H1 (cell line): ENCODE data around the gene PCDHB12. TPM values are rescaled to one million over a fixed set of nuclear protein-coding genes. Genes with fewer than 3 reads are reported as not detected.

Experiments used
- CTCF ChIA-PET: fragments of 300-600 bp; sonication (Branson Sonifier 250); formaldehyde crosslinking; loops from one replicate; lab custom pipeline; 2021; ENCODE audit not compliant: partially characterized antibody; lab: Charles Lee
- POLR2A ChIA-PET: fragments of 300-600 bp; sonication (Branson Sonifier 250); formaldehyde crosslinking; loops from one replicate; lab custom pipeline; 2021; ENCODE audit warnings: inconsistent platforms; ENCODE audit not compliant: partially characterized antibody; lab: Charles Lee
- DNase-seq, 2 experiments: peaks; one replicate each; pipeline versions ENCODE4 v3.0.0 to v3.0.0-alpha.2; 2010 to 2022; ENCODE audit warnings: low spot score in 2 of 2, low read depth in 1 of 2, mixed read lengths in 1 of 2
- FAIRE-seq: peaks from 2 replicates; lab custom pipeline; 2011; peaks lifted over from hg19 to GRCh38; lab: Jason Lieb, UNC
- H2AFZ ChIP-seq: 2 replicates; pipeline ENCODE4 v1.8.1; 2012; ENCODE audit warnings: low read length, inconsistent platforms
- H2AK5ac ChIP-seq: 2 replicates; pipeline ENCODE4 v1.6.1; 2013; ENCODE audit warnings: low read depth, low read length
- H2BK120ac ChIP-seq: replicated peaks from 2 replicates; pipeline ENCODE3; 2013; ENCODE audit warnings: low read depth, low read length, inconsistent platforms
- H2BK12ac ChIP-seq: 2 replicates; pipeline ENCODE4 v1.6.1; 2013; ENCODE audit warnings: low read depth, low read length
- H2BK15ac ChIP-seq: 2 replicates; pipeline ENCODE4 v1.6.1; 2013; ENCODE audit warnings: low read length
- H2BK20ac ChIP-seq: 2 replicates; pipeline ENCODE4 v1.6.1; 2013; ENCODE audit warnings: low read length
- H2BK5ac ChIP-seq: 2 replicates; pipeline ENCODE4 v1.6.1; 2013; ENCODE audit warnings: low read depth, low read length
- H3K14ac ChIP-seq: 2 replicates; pipeline ENCODE4 v1.6.1; 2013; ENCODE audit warnings: inconsistent platforms; ENCODE audit not compliant: insufficient read length
- H3K18ac ChIP-seq: 2 replicates; pipeline ENCODE4 v1.6.1; 2013; ENCODE audit warnings: low read length; ENCODE audit errors: extremely low read depth
- H3K23ac ChIP-seq: 2 replicates; pipeline ENCODE4 v1.6.1; 2013; ENCODE audit warnings: inconsistent platforms; ENCODE audit not compliant: insufficient read length
- H3K23me2 ChIP-seq: 2 replicates; pipeline ENCODE4 v1.6.1; 2013; ENCODE audit warnings: low read depth, low read length
- H3K27ac ChIP-seq: 2 replicates; pipeline ENCODE4 v1.6.1; 2011; ENCODE audit warnings: low read depth, low read length, inconsistent platforms
- H3K27me3 ChIP-seq, 4 experiments: replicated peaks in 1 of 4; 1 replicate in 1 of 4; 2 replicates in 3 of 4; pipeline versions ENCODE4 v1.6.1 to v1.8.1; 2011 to 2013; ENCODE audit warnings: low read length in 3 of 4, mild to moderate bottlenecking in 3 of 4, inconsistent platforms in 2 of 4, mixed read lengths in 2 of 4, moderate library complexity in 1 of 4; ENCODE audit not compliant: control insufficient read depth in 3 of 4, insufficient read depth in 3 of 4; ENCODE audit errors: extremely low read depth in 1 of 4
- H3K36me3 ChIP-seq, 4 experiments: 2 replicates each; pipeline versions ENCODE4 v1.6.1 to v1.8.1; 2011 to 2013; ENCODE audit warnings: mild to moderate bottlenecking in 4 of 4, low read length in 3 of 4, moderate library complexity in 2 of 4, control low read depth in 1 of 4, inconsistent platforms in 1 of 4; ENCODE audit not compliant: insufficient read depth in 4 of 4, control insufficient read depth in 2 of 4
- H3K4ac ChIP-seq: replicated peaks from 2 replicates; pipeline ENCODE3; 2013; ENCODE audit warnings: low read length, low read depth, mixed read lengths, inconsistent platforms; ENCODE audit not compliant: insufficient read length
- H3K4me1 ChIP-seq, 4 experiments: replicated peaks in 1 of 4; 1 replicate in 1 of 4; 2 replicates in 3 of 4; pipeline versions ENCODE4 v1.6.1 to v1.8.1; 2011 to 2013; ENCODE audit warnings: low read length in 3 of 4, inconsistent platforms in 2 of 4, mixed read lengths in 1 of 4; ENCODE audit not compliant: insufficient read depth in 4 of 4, control insufficient read depth in 3 of 4
- H3K4me2 ChIP-seq, 2 experiments: 2 replicates each; pipeline versions ENCODE4 v1.6.1 to v1.8.1; 2011 to 2013; ENCODE audit warnings: low read depth in 2 of 2, low read length in 2 of 2, control low read depth in 1 of 2, inconsistent platforms in 1 of 2, mild to moderate bottlenecking in 1 of 2; ENCODE audit not compliant: insufficient read depth in 1 of 2
- H3K4me3 ChIP-seq, 4 experiments: fragments of 200-600, 300-600 bp in 1 of 4; sonication (generic), shearing (Covaris generic), sonication (Bioruptor Twin) in 1 of 4; 2 replicates each; pipeline versions ENCODE4 v1.5.1 to v1.8.1; 2011 to 2016; ENCODE audit warnings: low read length in 4 of 4, low read depth in 3 of 4, control low read depth in 2 of 4, inconsistent platforms in 2 of 4, mild to moderate bottlenecking in 2 of 4, mixed read lengths in 1 of 4, moderate library complexity in 1 of 4; ENCODE audit not compliant: insufficient read depth in 2 of 4; ENCODE audit errors: extremely low read depth in 1 of 4
- H3K56ac ChIP-seq: replicated peaks from 2 replicates; pipeline ENCODE3; 2013; ENCODE audit warnings: low read depth, mild to moderate bottlenecking, mixed read lengths, low read length, inconsistent platforms; ENCODE audit not compliant: insufficient read length
- H3K79me1 ChIP-seq: 2 replicates; pipeline ENCODE4 v1.6.1; 2013; ENCODE audit warnings: low read depth, low read length, control low read depth
- H3K79me2 ChIP-seq, 2 experiments: 2 replicates each; pipeline versions ENCODE4 v1.6.1 to v1.8.1; 2012 to 2013; ENCODE audit warnings: low read length in 2 of 2, mild to moderate bottlenecking in 2 of 2, inconsistent platforms in 1 of 2; ENCODE audit not compliant: insufficient read depth in 2 of 2, control insufficient read depth in 1 of 2
- H3K9ac ChIP-seq, 4 experiments: replicated peaks in 1 of 4; 1 replicate in 1 of 4; 2 replicates in 3 of 4; pipeline versions ENCODE4 v1.6.1 to v1.8.1; 2011 to 2013; ENCODE audit warnings: low read depth in 3 of 4, low read length in 3 of 4, control low read depth in 2 of 4, mild to moderate bottlenecking in 2 of 4, moderate library complexity in 2 of 4, inconsistent platforms in 1 of 4; ENCODE audit errors: extremely low read depth in 1 of 4
- H3K9me3 ChIP-seq, 2 experiments: 2 replicates each; pipeline versions ENCODE4 v1.6.1 to v1.8.1; 2012 to 2013; ENCODE audit warnings: mild to moderate bottlenecking in 2 of 2, moderate library complexity in 2 of 2, control low read depth in 1 of 2, inconsistent platforms in 1 of 2, low read depth in 1 of 2, low read length in 1 of 2, mixed read lengths in 1 of 2; ENCODE audit not compliant: insufficient read depth in 2 of 2
- H4K20me1 ChIP-seq, 2 experiments: replicated peaks in 1 of 2; 2 replicates each; pipeline versions ENCODE3 to v1.8.1; 2011 to 2013; ENCODE audit warnings: inconsistent platforms in 2 of 2, low read length in 2 of 2, mild to moderate bottlenecking in 1 of 2; ENCODE audit not compliant: insufficient read depth in 2 of 2, control insufficient read depth in 1 of 2
- H4K5ac ChIP-seq: 2 replicates; pipeline ENCODE4 v1.6.1; 2013; ENCODE audit warnings: low read length, low read depth, mixed read lengths, inconsistent platforms; ENCODE audit not compliant: insufficient read length
- H4K8ac ChIP-seq: 2 replicates; pipeline ENCODE4 v1.8.0; 2013; ENCODE audit warnings: mild to moderate bottlenecking, moderate library complexity, low read length, inconsistent platforms; ENCODE audit not compliant: insufficient read depth; ENCODE audit errors: extremely low read depth
- H4K91ac ChIP-seq: replicated peaks from 2 replicates; pipeline ENCODE3; 2013; ENCODE audit warnings: low read length, mixed read lengths, inconsistent platforms; ENCODE audit not compliant: insufficient read length
- RAD21 ChIP-seq, 2 experiments: IDR thresholded peaks in 1 of 2; conservative IDR thresholded peaks in 1 of 2; 2 replicates each; pipeline ENCODE4 v1.6.1; 2011; ENCODE audit warnings: low read depth in 2 of 2, low read length in 2 of 2, improper control_type of control experiment in 1 of 2, inconsistent platforms in 1 of 2, mild to moderate bottlenecking in 1 of 2, moderate library complexity in 1 of 2
- WGBS, 2 experiments: shearing (Covaris generic) in 1 of 2; methylation state at CpG; one replicate each; pipeline versions ENCODE4 v1.1.6 to v1.1.7; 2013 to 2015; ENCODE audit warnings: low lambda C conversion rate in 2 of 2, mixed read lengths in 2 of 2, inconsistent platforms in 1 of 2, low coverage in 1 of 2, missing lambda C conversion rate in 1 of 2; ENCODE audit not compliant: insufficient replicate concordance in 2 of 2, insufficient coverage in 1 of 2, insufficient read length in 1 of 2; ENCODE audit errors: extremely low coverage in 1 of 2, missing lambda C conversion rate in 1 of 2; 5-methylcytosine and 5-hydroxymethylcytosine counted together
- polyA plus RNA-seq, 7 experiments: library from polyadenylated mRNA; depleted of rRNA in 3 of 7; stranded (reverse) in 5 of 7; unstranded in 2 of 7; fragments of >200 nt in 5 of 7; fragments of 200-250 nt in 2 of 7; gene quantifications; 1 replicate in 5 of 7; 2 replicates in 1 of 7; 4 replicates in 1 of 7; pipeline versions ENCODE4 v1.2.1 to v1.2.3, GENCODE V29; 2011 to 2013; ENCODE audit warnings: missing spikeins in 2 of 7, mixed read lengths in 2 of 7
- total RNA-seq: library from RNA; stranded (reverse); fragmentation: NEBNext Ultra II Directional; extraction: Animal tissue kit (Norgen Biotek cat#: 25700); gene quantifications from 2 replicates; pipeline ENCODE4 v1.2.1, GENCODE V29; 2021
- TF ChIP-seq, protein P1 (sequence below): IDR thresholded peaks from 2 replicates; pipeline ENCODE4 v1.6.1; 2012; ENCODE audit warnings: inconsistent platforms

Gene PCDHB12
- total and polyA plus RNA-seq, 2 of the 8 experiments (the other 6 are each of a cell fraction or from before 2014, with no cell fraction given), result 1.1 to 2.0 TPM

DNA sequence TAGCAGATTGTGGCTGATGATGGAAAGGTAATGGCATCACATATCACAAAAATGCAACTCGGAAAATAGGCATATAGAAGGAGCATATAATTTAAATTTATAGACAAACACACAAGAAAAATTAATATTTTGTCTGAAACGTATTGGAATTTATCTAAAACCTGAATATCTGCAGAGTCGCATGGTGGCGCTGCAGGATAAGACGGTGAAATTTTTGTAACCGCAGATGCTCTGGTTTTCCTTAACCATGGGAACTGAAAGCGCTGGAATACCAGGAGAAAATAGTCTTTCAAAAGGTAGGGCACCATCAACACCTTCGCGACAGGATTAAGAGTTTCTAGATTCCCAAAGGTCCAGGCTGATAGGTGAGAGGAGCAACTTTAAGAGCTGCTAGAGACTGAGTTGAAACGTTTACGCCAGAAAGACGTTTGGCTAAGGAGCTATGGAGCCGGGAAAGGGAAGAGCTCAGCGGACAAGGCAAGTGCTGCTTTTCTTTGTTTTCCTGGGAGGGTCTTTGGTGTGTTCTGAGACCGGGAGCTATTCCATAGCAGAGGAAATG, 25.7 kb downstream of the PCDHB12 start:
- H4K5ac ChIP-seq, result no peak overlapping the region
- H3K27me3 ChIP-seq, result no peaks in the 10 kb centered on the region
- no peak overlapping the region for H2BK20ac ChIP-seq
- H3K23ac ChIP-seq, result no peak overlapping the region
- POLR2A ChIA-PET, result interaction anchor here (0.9 kb wide), 2 partner anchors 9 to 11 kb away, joined by 3 read pairs; partner anchors contain the start of gene PCDHB15
- CTCF ChIA-PET, result interaction anchor here (0.5 to 3.9 kb wide), 47 partner anchors 8 to 333 kb away, joined by 3 to 43 read pairs (median 4); partner anchors contain the start of genes PCDHB10, PCDHB11, PCDHB13 and PCDHB14
- H4K91ac ChIP-seq, result no peak overlapping the region
- H2BK5ac ChIP-seq, result no peak overlapping the region
- FAIRE-seq, result no peak
- H3K36me3 ChIP-seq, result peaks cover 0 to 6% (median 0%) of the 10 kb centered on the region in 4 experiments; a peak in 1 of 8 replicates
- no peak overlapping the region for H3K56ac ChIP-seq
- H3K79me2 ChIP-seq, result no peaks in the 10 kb centered on the region
- TF ChIP-seq RAD21 (IDR thresholded peaks at IDR 0.05 in 1 of 2, conservative IDR thresholded peaks at IDR 0.05 in 1 of 2; ENCODE audit: low read depth in 2 of 2, low read length in 2 of 2), result peak; percentile 37 to 59
- TF ChIP-seq, protein P1, sequence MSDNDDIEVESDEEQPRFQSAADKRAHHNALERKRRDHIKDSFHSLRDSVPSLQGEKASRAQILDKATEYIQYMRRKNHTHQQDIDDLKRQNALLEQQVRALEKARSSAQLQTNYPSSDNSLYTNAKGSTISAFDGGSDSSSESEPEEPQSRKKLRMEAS, result no peak
- TF ChIP-seq, all 59 proteins: peak for 1
- 81% methylated on average over 15 of the region's 15 CpGs; no CpG with 5 or more reads in 1 of the 2 experiments for WGBS, 2 experiments
- H3K9ac ChIP-seq, result no peak overlapping the region; a peak in 1 of 7 replicates
- H2BK120ac ChIP-seq, result no peak overlapping the region
- no peak overlapping the region for H3K14ac ChIP-seq
- no peak overlapping the region for H3K18ac ChIP-seq
- no peak overlapping the region for H3K4me3 ChIP-seq
- peak overlapping the region in 1 of 2 experiments; percentile 12; a peak in 1 of 4 replicates for H3K4me2 ChIP-seq
- H3K4ac ChIP-seq, result no peak overlapping the region
- no peaks in the 10 kb centered on the region for H4K20me1 ChIP-seq
- no peak overlapping the region for H3K27ac ChIP-seq
- no peak for DNase-seq
- H3K4me1 ChIP-seq, result no peaks in the 10 kb centered on the region
- peaks cover 14 to 18% of the 10 kb centered on the region in 2 experiments for H3K9me3 ChIP-seq
- no peak overlapping the region for H4K8ac ChIP-seq
- H3K79me1 ChIP-seq, result no peaks in the 10 kb centered on the region
- H3K23me2 ChIP-seq, result no peaks in the 10 kb centered on the region; the same call in 1 of the 2 replicates
- H2AK5ac ChIP-seq, result no peak overlapping the region
- no peak overlapping the region for H2BK12ac ChIP-seq
- H2BK15ac ChIP-seq, result no peak overlapping the region
- H2AFZ ChIP-seq, result no peak overlapping the region
